Measurements from ENCODE around the gene PRKCZ. TPM values are rescaled to one million over a fixed set of nuclear protein-coding genes. Genes with fewer than 3 reads are reported as not detected.

The PRKCZ gene
- total RNA-seq, 1 donor from 2014 or later, result 120 TPM

GRCh38 chr1:2014741-2015735 is 35.2 kb upstream of the PRKCZ start:
- Mint-ChIP-seq H3K4me1 (ENCODE audit: low read depth, unreplicated experiment) (peaks cover 2% of the 10 kb centered on the region), H3K4me3 (ENCODE audit: unreplicated experiment) (no peak overlapping the region), H3K36me3 (ENCODE audit: unreplicated experiment) (no peaks in the 10 kb centered on the region), H3K27ac (ENCODE audit: unreplicated experiment) (no peak overlapping the region), H3K9me3 (ENCODE audit: unreplicated experiment) (peaks cover 2% of the 10 kb centered on the region), H3K27me3 (ENCODE audit: unreplicated experiment) (peaks cover 10% of the 10 kb centered on the region)
- no peak for DNase-seq
- no peak for TF ChIP-seq CTCF (IDR thresholded peaks at IDR 0.05; ENCODE audit: partially characterized antibody, unreplicated experiment)

- peaks cover 11% of the 10 kb centered on the region for H3K27me3 Mint-ChIP-seq (ENCODE audit: unreplicated experiment)
- peaks cover 2% of the 10 kb centered on the region for H3K9me3 Mint-ChIP-seq (ENCODE audit: unreplicated experiment)
- no peak for DNase-seq
- H3K36me3 Mint-ChIP-seq (ENCODE audit: unreplicated experiment), result no peaks in the 10 kb centered on the region
- H3K27ac Mint-ChIP-seq (ENCODE audit: unreplicated experiment), result no peak overlapping the region
- TF ChIP-seq CTCF (IDR thresholded peaks at IDR 0.05; ENCODE audit: partially characterized antibody, unreplicated experiment), result no peak
- no peak overlapping the region for H3K4me3 Mint-ChIP-seq (ENCODE audit: unreplicated experiment)
- peaks cover 2% of the 10 kb centered on the region for H3K4me1 Mint-ChIP-seq (ENCODE audit: low read depth, unreplicated experiment)
Observed at GRCh38 chr1:2016123-2016522, 34.1 kb upstream of the PRKCZ start.

GRCh38 chr1:2018217-2019171 is 31.7 kb upstream of the PRKCZ start:
- Mint-ChIP-seq H3K27ac (ENCODE audit: unreplicated experiment) (no peak overlapping the region), H3K36me3 (ENCODE audit: unreplicated experiment) (no peaks in the 10 kb centered on the region), H3K9me3 (ENCODE audit: unreplicated experiment) (peaks cover 2% of the 10 kb centered on the region), H3K27me3 (ENCODE audit: unreplicated experiment) (peaks cover 16% of the 10 kb centered on the region), H3K4me3 (ENCODE audit: unreplicated experiment) (peak overlapping the region; percentile 79), H3K4me1 (ENCODE audit: low read depth, unreplicated experiment) (peaks cover 2% of the 10 kb centered on the region)
- TF ChIP-seq CTCF (IDR thresholded peaks at IDR 0.05; ENCODE audit: partially characterized antibody, unreplicated experiment), result no peak
- no peak for DNase-seq

GRCh38 chr1:2019172-2019543 is 31.1 kb upstream of the PRKCZ start, which contains the start of gene GABRD:
Gene GABRD (plus strand): TSS chr1:2019345. CDS start chr1:2019424, 79 bp downstream.
- peak; percentile 64 for DNase-seq
- Mint-ChIP-seq H3K4me3 (ENCODE audit: unreplicated experiment) (peak within 1 kb of the TSS; percentile 79), H3K27me3 (ENCODE audit: unreplicated experiment) (peaks cover 16% of the 10 kb centered on the region), H3K9me3 (ENCODE audit: unreplicated experiment) (peaks cover 2% of the 10 kb centered on the region), H3K27ac (ENCODE audit: unreplicated experiment) (no peak within 1 kb of the TSS), H3K4me1 (ENCODE audit: low read depth, unreplicated experiment) (peaks cover 2% of the 10 kb centered on the region), H3K36me3 (ENCODE audit: unreplicated experiment) (no peaks in the 10 kb centered on the region)
- TF ChIP-seq CTCF (IDR thresholded peaks at IDR 0.05; ENCODE audit: partially characterized antibody, unreplicated experiment), result no peak

Data from glutamatergic neuron (in vitro differentiated cells).